ENCODE data around the gene NAV3.

Gene NAV3

DNA sequence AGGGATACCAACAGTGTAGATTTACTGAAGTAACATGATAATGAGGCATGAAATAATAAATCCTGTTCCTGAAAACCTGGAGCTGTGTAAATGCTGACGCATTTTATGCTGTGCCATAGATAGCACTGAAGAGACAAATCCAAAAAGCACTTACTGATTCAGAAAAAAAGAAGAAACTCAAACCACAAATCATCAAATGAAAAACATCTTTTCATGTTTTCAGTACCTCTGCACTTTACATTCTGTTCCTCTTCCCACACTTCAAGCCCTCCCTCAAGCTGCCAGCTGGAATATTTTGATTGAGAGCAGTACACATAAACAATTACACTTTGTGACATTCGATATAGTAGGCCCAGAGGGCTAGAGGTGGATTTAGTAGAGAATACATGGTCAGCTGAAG lies 362.3 kb downstream of the NAV3 start:
- no peak overlapping the region for H3K4me3 ChIP-seq (ENCODE audit: low read depth, low read length)
- TF ChIP-seq, protein P1, sequence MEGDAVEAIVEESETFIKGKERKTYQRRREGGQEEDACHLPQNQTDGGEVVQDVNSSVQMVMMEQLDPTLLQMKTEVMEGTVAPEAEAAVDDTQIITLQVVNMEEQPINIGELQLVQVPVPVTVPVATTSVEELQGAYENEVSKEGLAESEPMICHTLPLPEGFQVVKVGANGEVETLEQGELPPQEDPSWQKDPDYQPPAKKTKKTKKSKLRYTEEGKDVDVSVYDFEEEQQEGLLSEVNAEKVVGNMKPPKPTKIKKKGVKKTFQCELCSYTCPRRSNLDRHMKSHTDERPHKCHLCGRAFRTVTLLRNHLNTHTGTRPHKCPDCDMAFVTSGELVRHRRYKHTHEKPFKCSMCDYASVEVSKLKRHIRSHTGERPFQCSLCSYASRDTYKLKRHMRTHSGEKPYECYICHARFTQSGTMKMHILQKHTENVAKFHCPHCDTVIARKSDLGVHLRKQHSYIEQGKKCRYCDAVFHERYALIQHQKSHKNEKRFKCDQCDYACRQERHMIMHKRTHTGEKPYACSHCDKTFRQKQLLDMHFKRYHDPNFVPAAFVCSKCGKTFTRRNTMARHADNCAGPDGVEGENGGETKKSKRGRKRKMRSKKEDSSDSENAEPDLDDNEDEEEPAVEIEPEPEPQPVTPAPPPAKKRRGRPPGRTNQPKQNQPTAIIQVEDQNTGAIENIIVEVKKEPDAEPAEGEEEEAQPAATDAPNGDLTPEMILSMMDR (IDR thresholded peaks at IDR 0.05; ENCODE audit: borderline replicate concordance, insufficient read depth, low read depth, low read length): no peak

DNA sequence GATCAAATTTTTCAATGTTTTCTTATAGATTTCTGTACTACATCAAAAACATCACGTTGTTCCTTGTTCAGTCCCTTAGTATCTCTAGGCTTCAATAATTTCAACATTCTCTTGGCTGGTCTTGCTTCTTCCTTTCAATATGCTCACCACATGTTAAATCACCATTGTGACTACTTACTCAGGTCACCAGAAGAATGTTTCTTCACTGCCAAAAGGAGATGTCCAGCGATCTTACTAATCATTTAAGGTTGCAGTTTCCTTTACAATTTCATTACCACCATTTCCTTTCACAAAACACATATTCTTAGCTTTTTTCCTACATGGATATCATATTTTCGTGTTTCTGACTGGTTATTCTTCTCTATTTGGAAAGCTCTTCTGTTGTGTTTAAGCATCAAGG lies 363.8 kb downstream of the NAV3 start:
- TF ChIP-seq, protein P1 (IDR thresholded peaks at IDR 0.05; ENCODE audit: borderline replicate concordance, insufficient read depth, low read depth, low read length): no peak
- H3K4me3 ChIP-seq (ENCODE audit: low read depth, low read length): no peak overlapping the region

DNA sequence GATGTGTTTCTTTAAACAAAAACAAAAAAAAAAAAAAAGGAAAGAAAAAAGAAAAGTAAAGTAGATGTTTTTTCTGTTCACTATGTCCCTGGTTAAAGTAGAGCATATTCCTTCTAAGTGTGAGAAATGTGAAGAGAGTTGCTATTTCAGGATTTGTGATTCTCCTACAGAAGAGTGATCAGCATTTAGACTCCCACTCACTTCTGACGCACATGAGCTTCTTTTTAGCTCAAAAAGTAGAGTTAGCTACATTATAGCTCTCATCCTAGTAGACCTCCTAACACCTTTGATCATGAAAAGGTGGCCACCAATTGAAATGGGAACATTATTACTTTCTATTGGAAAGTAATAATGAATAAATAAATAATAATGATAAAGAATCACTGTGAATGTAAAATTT lies 368.2 kb downstream of the NAV3 start:
- TF ChIP-seq, protein P1 (IDR thresholded peaks at IDR 0.05; ENCODE audit: borderline replicate concordance, insufficient read depth, low read depth, low read length): no peak

DNA sequence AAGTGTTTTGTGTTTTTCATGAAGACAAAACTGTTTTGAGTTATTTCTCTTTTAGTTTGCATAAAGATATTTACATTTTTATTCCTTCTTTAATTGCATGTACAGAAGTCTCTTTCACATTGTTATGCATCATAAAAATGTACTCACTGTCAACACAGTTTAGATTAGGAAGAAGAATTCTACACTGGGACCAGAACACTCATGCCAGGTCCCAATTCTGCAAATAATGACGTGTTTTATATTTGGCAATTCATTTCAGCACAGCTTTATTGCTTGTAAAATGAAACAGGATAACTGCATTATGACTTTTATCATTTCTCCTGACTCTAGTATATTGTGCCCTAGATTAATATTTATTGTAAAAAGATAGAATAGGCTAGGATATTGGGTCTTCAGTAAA lies 369.2 kb downstream of the NAV3 start:
- TF ChIP-seq, protein P1 (IDR thresholded peaks at IDR 0.05; ENCODE audit: borderline replicate concordance, insufficient read depth, low read depth, low read length): no peak
- H3K4me3 ChIP-seq (ENCODE audit: low read depth, low read length): no peak overlapping the region

More for the DNA sequence above, 368.2 kb downstream of the NAV3 start:
- no peak overlapping the region for H3K4me3 ChIP-seq (ENCODE audit: low read depth, low read length)

DNA sequence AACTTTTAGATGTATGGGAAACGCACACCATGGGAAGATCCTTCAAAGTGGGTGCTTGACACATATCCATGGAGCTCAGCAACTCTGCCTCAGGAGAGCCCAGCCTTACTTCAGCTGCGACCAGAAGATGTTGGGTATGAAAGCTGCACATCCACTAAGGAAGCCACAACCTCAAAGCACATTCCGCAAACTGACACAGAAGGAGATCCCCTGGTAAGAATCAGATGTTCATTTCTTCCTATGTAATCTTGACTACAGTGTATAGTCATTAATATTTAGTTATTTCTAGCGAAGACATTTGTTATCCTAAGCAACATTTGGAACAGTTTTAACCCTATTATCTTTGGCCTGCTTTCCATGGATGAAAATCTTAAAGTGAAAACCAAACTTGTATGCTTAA lies 374.2 kb downstream of the NAV3 start:
- TF ChIP-seq, protein P1 (IDR thresholded peaks at IDR 0.05; ENCODE audit: borderline replicate concordance, insufficient read depth, low read depth, low read length): no peak
- no peak overlapping the region for H3K4me3 ChIP-seq (ENCODE audit: low read depth, low read length)

DNA sequence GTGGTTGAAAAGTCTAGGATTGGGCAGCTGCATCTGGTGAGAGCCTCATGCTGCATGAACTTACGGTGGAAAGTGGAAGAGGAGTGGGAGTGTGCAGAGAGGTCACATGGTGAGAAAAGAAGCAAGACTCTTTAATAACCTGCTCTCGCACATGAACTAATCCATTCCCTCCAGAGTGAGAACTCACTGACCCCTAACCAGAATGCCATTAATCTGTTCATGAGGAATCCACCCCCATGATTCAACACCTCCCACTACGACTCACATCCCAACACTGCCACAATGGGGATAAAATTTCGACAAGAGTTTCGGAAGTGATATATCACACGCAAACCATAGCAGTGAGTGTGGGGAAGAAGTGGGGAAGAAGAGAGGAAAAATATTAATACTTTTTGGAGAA lies 377.4 kb downstream of the NAV3 start:
- TF ChIP-seq, protein P1 (IDR thresholded peaks at IDR 0.05; ENCODE audit: borderline replicate concordance, insufficient read depth, low read depth, low read length): no peak
- no peak overlapping the region for H3K4me3 ChIP-seq (ENCODE audit: low read depth, low read length)

DNA sequence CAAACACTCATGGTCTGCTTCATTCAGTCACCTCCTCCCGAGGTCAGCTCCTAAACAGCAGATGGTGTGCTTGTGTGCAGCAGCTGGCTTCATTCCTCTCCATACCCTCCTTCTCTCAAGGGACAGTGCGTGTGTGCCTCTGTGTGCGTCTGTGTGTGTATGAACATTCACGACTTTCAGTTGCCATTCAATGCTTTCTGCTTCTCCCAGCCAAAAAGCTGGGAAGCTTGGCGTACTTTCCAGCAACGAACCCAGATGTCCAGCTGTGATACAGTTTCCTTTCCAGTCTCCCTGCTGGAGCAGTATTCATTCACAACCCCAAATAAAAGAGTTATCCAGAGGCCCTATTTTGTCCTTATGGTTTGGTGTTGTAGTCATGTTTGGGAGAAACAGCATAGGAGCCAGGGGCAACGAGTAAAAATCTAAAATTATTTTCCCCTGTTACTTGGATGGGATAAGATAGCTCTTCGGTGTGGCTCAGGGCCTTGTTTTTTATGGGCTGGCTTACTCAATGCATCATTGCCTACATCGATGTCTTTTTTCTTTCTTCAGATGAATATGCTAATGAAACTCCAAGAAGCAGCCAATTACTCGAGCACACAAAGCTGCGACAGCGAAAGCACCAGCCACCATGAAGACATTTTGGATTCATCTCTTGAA lies 379.3 kb downstream of the NAV3 start:
- TF ChIP-seq, protein P1 (IDR thresholded peaks at IDR 0.05; ENCODE audit: borderline replicate concordance, insufficient read depth, low read depth, low read length): no peak

More for the DNA sequence above, 379.3 kb downstream of the NAV3 start:
- no peak overlapping the region for H3K4me3 ChIP-seq (ENCODE audit: low read depth, low read length)
